AG04450 (cell line): Measurements from ENCODE around the gene IPO11. TPM values are rescaled to one million over a fixed set of nuclear protein-coding genes. Genes with fewer than 3 reads are reported as not detected.

Experiments
- CTCF ChIA-PET: fragments of 300-600, 350-600 bp; formaldehyde crosslinking; extraction: SDS; loops from one replicate; lab custom pipeline; 2022; ENCODE audit warnings: antibody characterized with exemption, inconsistent platforms; lab: Charles Lee
- POLR2A ChIA-PET: fragments of 350-600 bp; formaldehyde crosslinking; extraction: SDS; loops from one replicate; lab custom pipeline; 2021; ENCODE audit warnings: antibody characterized with exemption, inconsistent platforms; lab: Yijun Ruan, JAX
- DNase-seq: peaks from one replicate; pipeline ENCODE4 v3.0.0-alpha.2; 2011; ENCODE audit warnings: low read depth, low spot score
- H3K27ac ChIP-seq: one replicate; pipeline ENCODE4 v1.5.1; 2012; ENCODE audit warnings: low read depth, low read length, control low read depth
- H3K27me3 ChIP-seq: one replicate; pipeline ENCODE4 v1.6.0; 2012; ENCODE audit warnings: low read length; ENCODE audit not compliant: control insufficient read depth, insufficient read depth
- H3K4me3 ChIP-seq: 2 replicates; pipeline ENCODE4 v1.5.1; 2011; ENCODE audit warnings: mild to moderate bottlenecking, low read depth, low read length, control low read depth
- H3K9me3 ChIP-seq: 2 replicates; pipeline ENCODE4 v1.5.1; 2012; ENCODE audit warnings: low read length; ENCODE audit not compliant: control insufficient read depth, insufficient read depth
- polyA plus RNA-seq: library from polyadenylated mRNA; depleted of rRNA; stranded (reverse); fragments of >200 nt; gene quantifications from 2 replicates; pipeline ENCODE4 v1.2.3, GENCODE V29; 2011
- TF ChIP-seq, protein P1 (sequence below): IDR thresholded peaks from 2 replicates; pipeline ENCODE4 v1.5.1; 2011; ENCODE audit warnings: low read depth, low read length, control low read depth, inconsistent platforms

IPO11 gene
- polyA plus RNA-seq, 1 experiment, result 24.0 TPM

DNA sequence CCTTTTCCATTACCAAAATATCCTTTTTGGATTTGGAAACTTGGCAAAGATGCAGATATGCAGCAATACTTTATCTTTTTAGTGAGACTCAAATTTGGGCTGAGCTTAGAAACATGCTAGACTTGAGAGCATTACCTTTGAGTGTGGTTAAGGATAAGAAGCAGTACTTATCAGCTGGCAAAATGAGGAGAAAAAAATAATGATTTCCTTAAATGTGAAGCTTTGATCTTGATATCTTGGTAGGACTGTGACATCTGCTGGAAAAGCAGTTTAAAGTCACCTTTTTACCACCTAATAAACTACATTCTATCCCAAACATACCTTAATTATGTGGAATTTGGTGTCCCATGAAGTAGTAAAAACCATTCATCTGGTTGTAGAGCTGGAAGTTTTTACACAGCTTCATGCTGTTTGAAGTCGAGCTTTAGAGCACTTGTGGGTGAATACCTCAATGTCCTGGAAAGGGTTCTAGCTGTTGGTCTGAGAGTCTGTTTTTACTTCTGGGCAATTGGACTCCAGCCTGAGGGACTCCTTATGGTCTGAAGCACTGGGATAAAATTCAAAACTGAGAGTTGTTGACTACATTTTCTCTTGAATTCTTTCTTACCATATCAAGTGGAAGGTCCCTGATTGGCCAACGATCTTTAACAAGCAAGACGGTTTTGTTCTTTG, 219.5 kb downstream of the IPO11 start:
- POLR2A ChIA-PET, result no interaction called here
- TF ChIP-seq, protein P1, sequence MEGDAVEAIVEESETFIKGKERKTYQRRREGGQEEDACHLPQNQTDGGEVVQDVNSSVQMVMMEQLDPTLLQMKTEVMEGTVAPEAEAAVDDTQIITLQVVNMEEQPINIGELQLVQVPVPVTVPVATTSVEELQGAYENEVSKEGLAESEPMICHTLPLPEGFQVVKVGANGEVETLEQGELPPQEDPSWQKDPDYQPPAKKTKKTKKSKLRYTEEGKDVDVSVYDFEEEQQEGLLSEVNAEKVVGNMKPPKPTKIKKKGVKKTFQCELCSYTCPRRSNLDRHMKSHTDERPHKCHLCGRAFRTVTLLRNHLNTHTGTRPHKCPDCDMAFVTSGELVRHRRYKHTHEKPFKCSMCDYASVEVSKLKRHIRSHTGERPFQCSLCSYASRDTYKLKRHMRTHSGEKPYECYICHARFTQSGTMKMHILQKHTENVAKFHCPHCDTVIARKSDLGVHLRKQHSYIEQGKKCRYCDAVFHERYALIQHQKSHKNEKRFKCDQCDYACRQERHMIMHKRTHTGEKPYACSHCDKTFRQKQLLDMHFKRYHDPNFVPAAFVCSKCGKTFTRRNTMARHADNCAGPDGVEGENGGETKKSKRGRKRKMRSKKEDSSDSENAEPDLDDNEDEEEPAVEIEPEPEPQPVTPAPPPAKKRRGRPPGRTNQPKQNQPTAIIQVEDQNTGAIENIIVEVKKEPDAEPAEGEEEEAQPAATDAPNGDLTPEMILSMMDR, result no peak
- Histone ChIP-seq H3K9me3 (no peaks in the 10 kb centered on the region; the same call in 1 of the 2 replicates), H3K27me3 (no peaks in the 10 kb centered on the region), H3K4me3 (no peak overlapping the region), H3K27ac (no peak overlapping the region)
- no peak for DNase-seq
- CTCF ChIA-PET, result interaction anchor here (0.7 kb wide), 1 partner anchor 172 kb away, joined by 3 read pairs; no protein-coding TSS in a partner anchor

DNA sequence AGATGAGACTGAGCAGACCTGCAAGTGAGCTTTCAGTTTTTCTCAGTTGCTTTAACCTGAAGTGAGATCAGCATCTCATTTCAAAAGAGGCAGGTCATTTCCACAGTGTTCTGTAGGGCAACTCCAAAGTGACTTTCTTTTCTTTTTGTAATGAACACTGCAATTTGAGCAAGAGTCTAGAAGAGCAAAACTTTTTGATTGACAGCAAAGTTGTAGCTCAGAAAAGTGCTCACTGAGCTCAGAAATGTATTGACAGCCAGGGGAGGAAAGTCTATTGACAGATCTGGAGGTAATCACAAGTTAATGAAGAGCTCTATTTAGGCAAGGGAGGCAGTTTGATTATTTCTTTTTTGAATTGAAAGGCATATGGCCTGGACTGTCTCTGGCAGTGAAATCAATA, 220.7 kb downstream of the IPO11 start:
- TF ChIP-seq, protein P1, result no peak
- Histone ChIP-seq H3K27ac (no peak overlapping the region), H3K9me3 (no peaks in the 10 kb centered on the region; the same call in 1 of the 2 replicates), H3K4me3 (no peak overlapping the region), H3K27me3 (no peaks in the 10 kb centered on the region)
- ChIA-PET CTCF (no interaction called here), POLR2A (no interaction called here)
- DNase-seq, result no peak

DNA sequence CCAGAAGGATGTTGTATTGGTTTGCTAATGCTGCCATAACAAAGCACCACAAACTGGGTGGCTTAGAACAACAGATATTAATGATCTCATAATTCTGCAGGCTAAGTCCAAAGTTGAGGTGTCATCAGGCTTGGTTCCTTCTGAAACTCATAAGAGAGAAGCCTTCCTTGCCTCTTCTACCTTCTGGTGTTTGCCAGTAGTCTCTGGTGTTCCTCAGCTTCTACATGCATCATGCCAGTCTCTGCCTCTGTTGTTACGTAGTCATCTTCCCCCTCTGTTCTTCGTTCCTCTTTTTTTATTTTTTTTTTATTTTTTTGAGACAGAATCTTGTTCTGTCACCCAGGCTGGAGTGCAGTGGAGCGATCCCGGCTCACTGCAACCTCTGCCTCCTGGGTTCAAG, 227.9 kb downstream of the IPO11 start:
- TF ChIP-seq, protein P1, result no peak
- no peaks in the 10 kb centered on the region for H3K27me3 ChIP-seq
- H3K4me3 ChIP-seq, result no peak overlapping the region
- CTCF ChIA-PET, result no interaction called here
- no peak overlapping the region for H3K27ac ChIP-seq
- no peaks in the 10 kb centered on the region for H3K9me3 ChIP-seq
- DNase-seq, result no peak
- POLR2A ChIA-PET, result no interaction called here

DNA sequence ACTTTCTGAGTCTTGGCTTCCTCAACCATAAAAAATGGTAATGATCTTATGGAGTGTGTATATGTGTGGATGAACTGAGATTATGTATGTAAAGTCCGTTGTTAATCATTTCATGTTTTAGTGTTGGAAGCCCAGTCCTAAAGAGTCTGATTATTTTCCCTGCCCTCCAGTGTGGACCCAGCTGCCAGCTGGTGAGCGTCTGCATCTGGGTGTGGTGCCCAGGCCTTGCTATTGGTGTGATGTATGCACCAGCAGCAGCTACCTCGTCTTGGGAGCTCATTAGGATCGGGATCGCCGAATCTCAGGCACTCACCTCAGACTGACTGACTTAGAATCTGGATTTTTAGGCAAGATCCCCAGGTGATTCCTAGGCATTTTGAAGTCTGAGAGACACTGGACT, 229.9 kb downstream of the IPO11 start:
- Histone ChIP-seq H3K9me3 (no peaks in the 10 kb centered on the region), H3K27me3 (no peaks in the 10 kb centered on the region), H3K4me3 (no peak overlapping the region), H3K27ac (no peak overlapping the region)
- no peak for DNase-seq
- TF ChIP-seq, protein P1, result no peak
- ChIA-PET POLR2A (no interaction called here), CTCF (no interaction called here)

DNA sequence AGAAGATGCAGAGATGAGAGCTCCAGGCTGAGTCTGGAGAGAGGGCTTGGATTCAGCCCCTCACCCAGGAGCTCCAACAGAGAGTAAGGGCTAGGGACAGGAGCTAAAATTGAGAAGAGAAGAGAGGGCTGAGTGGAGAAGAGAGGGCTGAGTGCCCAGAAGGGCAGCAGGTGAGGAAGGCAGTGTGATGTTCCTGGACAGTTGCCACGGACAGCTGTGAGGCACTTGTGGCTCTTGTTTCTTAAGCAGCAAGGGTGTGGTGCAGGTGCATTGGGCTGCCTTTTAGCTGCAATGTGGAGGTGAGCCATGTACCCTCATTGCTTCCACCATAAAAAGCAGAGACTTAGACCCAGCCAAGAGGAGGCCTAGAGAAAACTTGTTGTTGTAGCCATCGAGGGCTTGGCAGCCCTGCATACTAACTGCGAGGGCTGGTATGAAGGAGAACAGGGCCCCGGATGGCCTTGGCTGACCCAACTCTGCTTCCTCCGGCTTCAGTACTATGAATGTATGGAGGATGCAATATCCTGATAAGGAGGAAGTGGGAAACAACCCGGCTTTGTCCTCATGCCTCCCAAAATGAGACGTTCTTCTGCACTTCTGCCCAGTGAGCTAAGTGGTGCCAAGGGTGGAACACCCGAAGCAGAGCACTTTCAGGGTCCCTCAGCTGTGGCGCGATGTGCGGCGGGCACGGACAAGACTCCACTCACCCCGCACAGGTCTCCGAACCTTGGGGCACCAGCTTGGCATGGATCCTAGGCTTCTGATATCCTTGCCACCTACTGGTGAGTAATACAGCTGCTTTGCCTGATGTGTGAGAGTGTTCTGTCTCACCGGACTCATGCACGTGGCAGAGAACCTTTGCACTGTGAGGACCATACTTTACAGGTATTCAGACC, 231.2 kb downstream of the IPO11 start:
- no peak for DNase-seq
- POLR2A ChIA-PET, result no interaction called here
- TF ChIP-seq, protein P1, result no peak
- no peak overlapping the region for H3K27ac ChIP-seq
- no peaks in the 10 kb centered on the region for H3K27me3 ChIP-seq
- CTCF ChIA-PET, result no interaction called here
- no peak overlapping the region for H3K4me3 ChIP-seq
- H3K9me3 ChIP-seq, result no peaks in the 10 kb centered on the region
